OCI-LY7 (cell line): ENCODE results near the gene PWWP2B. TPM values are rescaled to one million over a fixed set of nuclear protein-coding genes. Genes with fewer than 3 reads are reported as not detected.

ENCODE experiments used
- BruUV-seq: library from RNA; stranded (reverse); fragments of 400-500 nt; replicated peaks from 2 replicates; lab custom pipeline; 2021; lab: Mats Ljungman, UMichigan
- CTCF ChIA-PET: fragments of 300-600 bp; sonication (Branson Sonifier 250); formaldehyde crosslinking; loops from one replicate; lab custom pipeline; 2022; ENCODE audit warnings: antibody characterized with exemption; ENCODE audit not compliant: unreplicated experiment; lab: Charles Lee
- POLR2A ChIA-PET: fragments of 300-600 bp; sonication (Branson Sonifier 250); formaldehyde crosslinking; loops from one replicate; lab custom pipeline; 2022; ENCODE audit warnings: antibody characterized with exemption; lab: Charles Lee
- DNase-seq: peaks from one replicate; pipeline ENCODE4 v3.0.0-alpha.2; 2015; ENCODE audit warnings: low spot score
- H2AFZ ChIP-seq: fragments of 200-600 bp; sonication (generic), shearing (Covaris generic); 2 replicates; pipeline ENCODE4 v1.6.1; 2014; ENCODE audit warnings: mild to moderate bottlenecking, antibody characterized with exemption, low read length, moderate library complexity
- H3K27ac ChIP-seq: fragments of 200-600 bp; sonication (generic); 2 replicates; pipeline ENCODE4 v1.5.1; 2014; ENCODE audit warnings: mixed run types, low read depth, mild to moderate bottlenecking, moderate library complexity, low read length, inconsistent platforms; ENCODE audit not compliant: poor library complexity, severe bottlenecking
- H3K36me3 ChIP-seq: fragments of 200-600 bp; sonication (generic); 2 replicates; pipeline ENCODE4 v1.6.1; 2014; ENCODE audit warnings: mild to moderate bottlenecking, antibody characterized with exemption, low read length, moderate library complexity, mixed read lengths; ENCODE audit not compliant: insufficient read depth
- H3K4me1 ChIP-seq: fragments of 200-600 bp; sonication (generic); 2 replicates; pipeline ENCODE4 v1.5.1; 2014; ENCODE audit warnings: mild to moderate bottlenecking, low read length; ENCODE audit not compliant: insufficient read depth, poor library complexity, severe bottlenecking
- H3K4me2 ChIP-seq: fragments of 200-600 bp; sonication (generic); 2 replicates; pipeline ENCODE4 v1.6.1; 2014; ENCODE audit warnings: mild to moderate bottlenecking, low read length
- H3K4me3 ChIP-seq: fragments of 200-600 bp; sonication (generic); 2 replicates; pipeline ENCODE4 v1.5.1; 2014; ENCODE audit warnings: mild to moderate bottlenecking, low read depth, low read length; ENCODE audit not compliant: poor library complexity, severe bottlenecking
- H3K79me2 ChIP-seq: fragments of 200-600 bp; sonication (generic); 2 replicates; pipeline ENCODE4 v1.6.1; 2016; ENCODE audit warnings: low read depth, mild to moderate bottlenecking, low read length, moderate library complexity, mixed read lengths; ENCODE audit not compliant: insufficient read depth
- H3K9me2 ChIP-seq: fragments of 200-600 bp; sonication (generic); 2 replicates; pipeline ENCODE4 v1.6.1; 2016; ENCODE audit warnings: mild to moderate bottlenecking, low read length, mixed read lengths; ENCODE audit not compliant: insufficient read depth
- H3K9me3 ChIP-seq: fragments of 200-600 bp; sonication (generic); 2 replicates; pipeline ENCODE4 v1.6.1; 2014; ENCODE audit warnings: mild to moderate bottlenecking, mixed run types, low read length, mixed read lengths
- H4K20me1 ChIP-seq: fragments of 200-600 bp; sonication (generic); 2 replicates; pipeline ENCODE4 v1.6.1; 2014; ENCODE audit warnings: mild to moderate bottlenecking, antibody characterized with exemption, low read length, moderate library complexity, mixed read lengths; ENCODE audit not compliant: insufficient read depth
- EZH2phosphoT487 ChIP-seq: fragments of 200-600 bp; sonication (generic); IDR thresholded peaks from 2 replicates; pipeline ENCODE4 v1.6.1; 2018; ENCODE audit warnings: low read depth, borderline replicate concordance, mild to moderate bottlenecking, mixed run types, antibody characterized with exemption, low read length, moderate library complexity, mixed read lengths
- intact Hi-C: fragments of 100-400 bp; cut with micrococcal nuclease; formaldehyde crosslinking; loops from one replicate; pipeline ENCODE4 v1.10.0; 2022; ENCODE audit not compliant: unreplicated experiment
- total RNA-seq, 2 experiments: library from RNA; depleted of rRNA in 1 of 2; stranded (reverse); fragments of >200 nt in 1 of 2; shearing (Covaris generic) in 1 of 2; gene quantifications; 2 replicates each; pipeline ENCODE4 v1.2.3, GENCODE V29; 2014 to 2022
- TF ChIP-seq, protein P1 (sequence below): fragments of 200-600 bp; sonication (generic); conservative IDR thresholded peaks from 2 replicates; pipeline ENCODE4 v1.5.1; 2014; ENCODE audit warnings: mild to moderate bottlenecking, antibody characterized with exemption, low read length, moderate library complexity, mixed read lengths

Gene PWWP2B
- total RNA-seq, 2 experiments from 2014 or later, result 5.9 to 10.6 TPM

DNA sequence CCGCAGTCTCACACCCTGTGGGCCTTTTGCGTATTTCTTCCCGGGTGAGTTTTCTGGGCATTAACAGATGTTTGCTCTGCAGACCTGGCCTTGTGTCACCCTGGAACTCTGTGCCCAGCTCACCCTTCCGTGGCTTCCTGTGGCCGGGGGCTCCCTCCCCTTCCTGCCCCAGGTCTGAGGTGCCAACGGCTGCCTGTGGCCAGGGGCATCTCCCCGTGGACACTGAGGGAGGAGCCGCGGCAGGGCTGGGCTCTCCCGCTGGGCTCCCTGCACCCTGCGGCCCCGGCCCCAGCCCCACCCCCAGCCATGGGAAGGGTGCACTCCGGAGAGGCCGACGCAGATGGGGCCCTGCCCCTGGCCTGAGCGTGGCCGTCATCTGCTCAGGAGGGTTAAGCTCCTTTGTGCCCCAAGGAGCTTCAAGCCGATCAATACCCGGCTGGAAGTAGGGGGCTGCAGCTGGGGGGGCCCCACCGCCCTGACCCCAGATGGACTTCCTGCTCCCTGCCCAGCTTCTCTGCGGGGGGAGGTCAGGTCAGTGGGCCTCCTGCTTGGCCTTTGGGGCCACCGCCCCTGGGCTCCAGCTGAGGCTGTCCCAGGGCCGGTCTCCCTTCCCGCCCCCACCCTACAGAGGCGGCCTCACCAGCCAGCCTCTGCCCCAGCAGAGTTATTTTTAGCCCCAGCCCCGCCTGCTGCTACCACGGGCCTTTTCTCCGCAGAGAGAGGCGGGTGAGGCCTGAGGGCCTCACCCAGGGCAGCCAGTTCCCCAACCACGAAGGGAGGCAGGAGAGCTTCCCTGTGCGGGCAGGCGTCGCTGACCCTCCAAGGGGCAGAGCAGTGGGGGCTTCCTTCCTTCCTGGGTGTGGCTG, 24.2 kb downstream of the PWWP2B start:
- H3K4me1 ChIP-seq, result peaks cover 63% of the 10 kb centered on the region
- TF ChIP-seq, protein P1, sequence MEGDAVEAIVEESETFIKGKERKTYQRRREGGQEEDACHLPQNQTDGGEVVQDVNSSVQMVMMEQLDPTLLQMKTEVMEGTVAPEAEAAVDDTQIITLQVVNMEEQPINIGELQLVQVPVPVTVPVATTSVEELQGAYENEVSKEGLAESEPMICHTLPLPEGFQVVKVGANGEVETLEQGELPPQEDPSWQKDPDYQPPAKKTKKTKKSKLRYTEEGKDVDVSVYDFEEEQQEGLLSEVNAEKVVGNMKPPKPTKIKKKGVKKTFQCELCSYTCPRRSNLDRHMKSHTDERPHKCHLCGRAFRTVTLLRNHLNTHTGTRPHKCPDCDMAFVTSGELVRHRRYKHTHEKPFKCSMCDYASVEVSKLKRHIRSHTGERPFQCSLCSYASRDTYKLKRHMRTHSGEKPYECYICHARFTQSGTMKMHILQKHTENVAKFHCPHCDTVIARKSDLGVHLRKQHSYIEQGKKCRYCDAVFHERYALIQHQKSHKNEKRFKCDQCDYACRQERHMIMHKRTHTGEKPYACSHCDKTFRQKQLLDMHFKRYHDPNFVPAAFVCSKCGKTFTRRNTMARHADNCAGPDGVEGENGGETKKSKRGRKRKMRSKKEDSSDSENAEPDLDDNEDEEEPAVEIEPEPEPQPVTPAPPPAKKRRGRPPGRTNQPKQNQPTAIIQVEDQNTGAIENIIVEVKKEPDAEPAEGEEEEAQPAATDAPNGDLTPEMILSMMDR, result no peak
- TF ChIP-seq EZH2phosphoT487, result no peak
- no peaks in the 10 kb centered on the region for H4K20me1 ChIP-seq
- H3K36me3 ChIP-seq, result no peaks in the 10 kb centered on the region
- H2AFZ ChIP-seq, result peak overlapping the region; percentile 43; the same call in 1 of the 2 replicates
- intact Hi-C loops, result loop anchor here (10.0 kb wide), 1 partner anchor 256 kb away; no protein-coding TSS in a partner anchor
- peak overlapping the region; percentile 91 for H3K27ac ChIP-seq
- H3K4me2 ChIP-seq, result peak overlapping the region; percentile 69
- H3K79me2 ChIP-seq, result no peaks in the 10 kb centered on the region
- no peaks in the 10 kb centered on the region for H3K9me2 ChIP-seq
- H3K4me3 ChIP-seq, result peak overlapping the region; percentile 49
- H3K9me3 ChIP-seq, result no peaks in the 10 kb centered on the region
- no TSS peak for BruUV-seq
- POLR2A ChIA-PET, result interaction anchor here (0.7 to 2.3 kb wide), 10 partner anchors 8 to 169 kb away, joined by 3 to 18 read pairs (median 3); no protein-coding TSS in a partner anchor
- peak; percentile 83 for DNase-seq
- CTCF ChIA-PET, result interaction anchor here (0.6 to 2.1 kb wide), 4 partner anchors 10 to 42 kb away, joined by 3 to 8 read pairs (median 7); no protein-coding TSS in a partner anchor

- Histone ChIP-seq H3K4me2 (peak overlapping the region; percentile 69), H2AFZ (peak overlapping the region; percentile 43; the same call in 1 of the 2 replicates), H4K20me1 (no peaks in the 10 kb centered on the region), H3K27ac (peak overlapping the region; percentile 91), H3K9me2 (no peaks in the 10 kb centered on the region), H3K4me1 (peaks cover 63% of the 10 kb centered on the region), H3K36me3 (no peaks in the 10 kb centered on the region), H3K79me2 (no peaks in the 10 kb centered on the region), H3K9me3 (no peaks in the 10 kb centered on the region), H3K4me3 (peak overlapping the region; percentile 49)
- POLR2A ChIA-PET, result interaction anchor here (1.1 to 2.3 kb wide), 5 partner anchors 9 to 25 kb away, joined by 3 to 18 read pairs (median 5); no protein-coding TSS in a partner anchor
- CTCF ChIA-PET, result interaction anchor here (0.6 to 2.1 kb wide), 5 partner anchors 9 to 41 kb away, joined by 3 to 8 read pairs (median 7); no protein-coding TSS in a partner anchor
- DNase-seq, result peak; percentile 92
- intact Hi-C loops, result loop anchor here (1.0 to 10.0 kb wide), 3 partner anchors 24 to 257 kb away; partner anchors contain the start of gene PWWP2B
- BruUV-seq, result no TSS peak
- TF ChIP-seq, protein P1, result no peak
- no peak for TF ChIP-seq EZH2phosphoT487
These were observed 25.1 kb downstream of the PWWP2B start for GRCh38 chr10:132421847-132422751.
